Uterus (tissue), 4 donors: Measurements from ENCODE around the gene FAM174C. TPM values are rescaled to one million over a fixed set of nuclear protein-coding genes. Genes with fewer than 3 reads are reported as not detected.

Experiments used
- DNase-seq, 2 donors: peaks; one replicate each; pipeline ENCODE4 v3.0.0-alpha.2; 2019 to 2020
- H3K27ac ChIP-seq, 2 donors: fragments of 200-600 bp; sonication (generic); 1 replicate in 1 of 2; 2 replicates in 1 of 2; pipeline ENCODE4 v1.5.1; 2016 to 2018
- H3K27me3 ChIP-seq, 2 donors: fragments of 200-600 bp; sonication (generic); one replicate each; pipeline ENCODE4 v1.5.1; 2018 to 2019; ENCODE audit warnings: control low read depth in 1 of 2
- H3K36me3 ChIP-seq, 2 donors: fragments of 200-600 bp; sonication (generic); one replicate each; pipeline ENCODE4 v1.5.1; 2019; ENCODE audit warnings: control low read depth in 1 of 2
- H3K4me1 ChIP-seq, 2 donors: fragments of 200-600 bp; sonication (generic); one replicate each; pipeline ENCODE4 v1.5.1; 2018 to 2019; ENCODE audit warnings: control low read depth in 1 of 2
- H3K4me3 ChIP-seq, 2 donors: fragments of 200-600 bp; sonication (generic); 1 replicate in 1 of 2; 2 replicates in 1 of 2; pipeline ENCODE4 v1.5.1; 2018 to 2019; ENCODE audit warnings: mild to moderate bottlenecking in 1 of 2
- H3K9me3 ChIP-seq, 2 donors: fragments of 200-600 bp; sonication (generic); one replicate each; pipeline ENCODE4 v1.5.1; 2019; ENCODE audit warnings: control low read depth in 1 of 2
- CTCF ChIP-seq, 4 experiments: fragments of 200-600 bp in 2 of 4; fragments of 450-650 bp in 2 of 4; sonication (generic) in 2 of 4; IDR thresholded peaks; one replicate each; pipeline ENCODE4 v1.5.1; 2016 to 2019; ENCODE audit warnings: antibody characterized with exemption in 4 of 4, mild to moderate bottlenecking in 2 of 4, moderate library complexity in 1 of 4
- POLR2A ChIP-seq, 2 donors: fragments of 450-650 bp; IDR thresholded peaks; one replicate each; pipeline ENCODE4 v1.6.1; 2016; ENCODE audit warnings: antibody characterized with exemption in 2 of 2, mild to moderate bottlenecking in 1 of 2, moderate library complexity in 1 of 2
- intact Hi-C: fragments of 100-400 bp; cut with DNase I; formaldehyde crosslinking; loops from one replicate; pipeline ENCODE4 v1.15.1; 2023; ENCODE audit warnings: low total_unique reads
- total RNA-seq, 4 donors: library from RNA; depleted of rRNA in 3 of 4; stranded (reverse); fragments of >200 nt in 3 of 4; gene quantifications; one replicate each; pipeline versions ENCODE4 v1.1.0 to v1.2.4, GENCODE V29; 2014 to 2023
- donor health status: DM: yes; HTN: yes; CAD: no.

FAM174C gene
- total RNA-seq, 4 donors from 2014 or later = 2.1 to 24.3 (median 7.1) TPM

GRCh38 chr19:1249990-1250436 lies 25.3 kb upstream of the FAM174C start:
- Histone ChIP-seq H3K36me3 (no peaks in the 10 kb centered on the region), H3K4me1 (peaks cover 0 to 26% of the 10 kb centered on the region in 2 donors), H3K4me3 (peak overlapping the region; percentile 70 to 86), H3K9me3 (no peaks in the 10 kb centered on the region), H3K27ac (peak overlapping the region; percentile 96 to 98), H3K27me3 (no peaks in the 10 kb centered on the region)
- intact Hi-C loops = no loop called here
- TF ChIP-seq CTCF (IDR thresholded peaks at IDR 0.05) (no peak), POLR2A (IDR thresholded peaks at IDR 0.05) (no peak)
- no peak for DNase-seq

- Histone ChIP-seq H3K27ac (peak overlapping the region; percentile 96 to 98), H3K4me3 (peak overlapping the region; percentile 70 to 86), H3K27me3 (no peaks in the 10 kb centered on the region), H3K9me3 (no peaks in the 10 kb centered on the region), H3K4me1 (peaks cover 0 to 24% of the 10 kb centered on the region in 2 donors), H3K36me3 (no peaks in the 10 kb centered on the region)
- intact Hi-C loops = no loop called here
- peak; percentile 63 to 75 for DNase-seq
- TF ChIP-seq CTCF (IDR thresholded peaks at IDR 0.05) (no peak), POLR2A (IDR thresholded peaks at IDR 0.05) (peak in 1 of 2 donors; percentile 42)
Measured at GRCh38 chr19:1250437-1251260, 24.7 kb upstream of the FAM174C start.

GRCh38 chr19:1251330-1252220 lies 23.8 kb upstream of the FAM174C start:
- Histone ChIP-seq H3K27ac (peak overlapping the region; percentile 96 to 98), H3K36me3 (no peaks in the 10 kb centered on the region), H3K4me1 (peaks cover 0 to 24% of the 10 kb centered on the region in 2 donors), H3K9me3 (no peaks in the 10 kb centered on the region), H3K27me3 (no peaks in the 10 kb centered on the region), H3K4me3 (peak overlapping the region; percentile 70 to 86)
- DNase-seq = peak; percentile 67 to 78
- intact Hi-C loops = no loop called here
- TF ChIP-seq POLR2A (IDR thresholded peaks at IDR 0.05) = no peak
- TF ChIP-seq CTCF (IDR thresholded peaks at IDR 0.05) = no peak

- H3K27ac ChIP-seq = peak overlapping the region; percentile 96 to 98
- TF ChIP-seq POLR2A (IDR thresholded peaks at IDR 0.05) (no peak), CTCF (IDR thresholded peaks at IDR 0.05) (no peak)
- peaks cover 0 to 29% of the 10 kb centered on the region in 2 donors for H3K4me1 ChIP-seq
- peak in 1 of 2 donors; percentile 95 for DNase-seq
- peak overlapping the region; percentile 70 to 86 for H3K4me3 ChIP-seq
- no peaks in the 10 kb centered on the region for H3K27me3 ChIP-seq
- intact Hi-C loops = no loop called here
- H3K36me3 ChIP-seq = no peaks in the 10 kb centered on the region
- H3K9me3 ChIP-seq = no peaks in the 10 kb centered on the region
Measured at GRCh38 chr19:1252221-1252820, 23.0 kb upstream of the FAM174C start.
